Fibroblast of mammary gland (primary cell): Measurements from ENCODE around the gene SYDE2.

ENCODE experiments used
- DNase-seq: peaks from one replicate; pipeline ENCODE4 v3.0.0-alpha.2; 2010; ENCODE audit warnings: low read depth
- H3K4me3 ChIP-seq: 2 replicates; pipeline ENCODE4 v1.5.1; 2011; ENCODE audit warnings: low read depth, mild to moderate bottlenecking, low read length, moderate library complexity; ENCODE audit not compliant: control insufficient read depth
- TF ChIP-seq, protein P1 (sequence below): conservative IDR thresholded peaks from 2 replicates; pipeline ENCODE4 v1.5.1; 2011; ENCODE audit warnings: low read depth, low read length, inconsistent platforms; ENCODE audit not compliant: control insufficient read depth, insufficient read depth

The SYDE2 gene

DNA sequence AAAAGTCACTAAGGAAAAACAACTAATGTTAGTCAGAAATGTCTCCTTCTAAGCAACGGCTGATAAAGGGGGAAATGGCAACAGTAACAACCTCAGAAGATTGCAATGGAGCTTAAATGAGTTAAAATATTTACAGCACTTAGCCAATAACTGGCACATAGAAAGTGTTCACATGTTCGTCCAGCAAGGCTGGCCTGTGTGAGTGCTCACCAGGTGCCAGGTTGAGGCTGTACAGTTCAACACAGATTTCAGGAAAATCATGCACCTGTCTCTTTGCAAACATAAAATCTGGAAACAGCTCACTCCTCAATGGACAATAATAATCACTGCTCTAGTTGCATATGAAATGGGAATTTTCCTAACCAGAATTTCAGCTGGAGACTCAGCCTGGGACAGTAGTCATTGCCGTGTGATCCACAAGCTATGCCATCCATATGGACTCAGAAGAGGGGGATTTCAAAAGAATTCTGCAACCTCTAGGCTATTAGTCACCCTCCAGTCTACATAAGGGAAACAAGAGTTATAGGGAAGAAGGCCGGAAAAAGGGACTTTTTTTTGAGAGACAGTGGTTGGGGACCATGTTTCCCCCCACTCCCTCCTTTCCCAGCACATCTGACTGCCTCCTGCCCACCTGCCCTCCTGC, 68.6 kb downstream of the SYDE2 start:
- DNase-seq, result peak; percentile 11
- H3K4me3 ChIP-seq, result no peak overlapping the region
- TF ChIP-seq, protein P1, sequence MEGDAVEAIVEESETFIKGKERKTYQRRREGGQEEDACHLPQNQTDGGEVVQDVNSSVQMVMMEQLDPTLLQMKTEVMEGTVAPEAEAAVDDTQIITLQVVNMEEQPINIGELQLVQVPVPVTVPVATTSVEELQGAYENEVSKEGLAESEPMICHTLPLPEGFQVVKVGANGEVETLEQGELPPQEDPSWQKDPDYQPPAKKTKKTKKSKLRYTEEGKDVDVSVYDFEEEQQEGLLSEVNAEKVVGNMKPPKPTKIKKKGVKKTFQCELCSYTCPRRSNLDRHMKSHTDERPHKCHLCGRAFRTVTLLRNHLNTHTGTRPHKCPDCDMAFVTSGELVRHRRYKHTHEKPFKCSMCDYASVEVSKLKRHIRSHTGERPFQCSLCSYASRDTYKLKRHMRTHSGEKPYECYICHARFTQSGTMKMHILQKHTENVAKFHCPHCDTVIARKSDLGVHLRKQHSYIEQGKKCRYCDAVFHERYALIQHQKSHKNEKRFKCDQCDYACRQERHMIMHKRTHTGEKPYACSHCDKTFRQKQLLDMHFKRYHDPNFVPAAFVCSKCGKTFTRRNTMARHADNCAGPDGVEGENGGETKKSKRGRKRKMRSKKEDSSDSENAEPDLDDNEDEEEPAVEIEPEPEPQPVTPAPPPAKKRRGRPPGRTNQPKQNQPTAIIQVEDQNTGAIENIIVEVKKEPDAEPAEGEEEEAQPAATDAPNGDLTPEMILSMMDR, result no peak

DNA sequence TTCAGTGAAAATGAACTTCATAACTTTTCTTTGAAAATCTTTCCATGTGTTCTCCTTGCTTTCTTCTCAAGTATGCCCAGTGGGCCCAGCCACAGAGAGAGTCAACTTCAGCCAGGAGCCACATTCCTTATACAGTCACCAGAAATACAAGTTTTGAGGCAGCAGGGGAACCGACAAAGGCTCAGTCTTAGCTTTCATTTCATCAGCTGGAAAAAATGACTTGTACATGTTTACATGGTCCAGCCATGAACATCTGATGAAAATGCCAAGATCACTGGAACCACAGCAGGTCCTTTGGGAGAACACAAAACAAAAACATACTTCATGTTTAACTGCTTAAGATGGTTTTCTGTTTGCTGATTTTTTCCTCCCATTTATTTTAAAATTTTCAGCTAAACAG, 72.5 kb downstream of the SYDE2 start:
- DNase-seq, result peak; percentile 24
- no peak overlapping the region for H3K4me3 ChIP-seq
- TF ChIP-seq, protein P1, result no peak

DNA sequence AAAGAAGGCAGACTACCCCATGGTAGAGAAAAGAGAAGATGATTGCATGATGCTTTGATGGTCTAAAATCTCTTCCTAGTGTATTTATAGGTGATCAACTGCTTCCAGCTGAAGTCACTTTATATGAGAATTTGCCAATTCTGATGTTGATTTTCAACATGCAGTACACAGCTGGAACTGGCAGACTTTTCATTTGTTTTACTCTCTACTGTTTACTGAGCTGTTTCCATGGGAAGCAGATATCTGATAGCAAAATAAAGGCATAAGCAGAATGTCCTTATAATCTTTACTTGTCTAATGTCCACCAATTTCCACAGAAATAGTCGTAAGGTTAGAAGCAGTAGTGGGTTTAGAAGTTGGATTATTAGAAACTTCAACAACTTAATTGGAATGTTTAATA, 74.9 kb downstream of the SYDE2 start:
- DNase-seq, result no peak
- TF ChIP-seq, protein P1, result no peak
- H3K4me3 ChIP-seq, result no peak overlapping the region

DNA sequence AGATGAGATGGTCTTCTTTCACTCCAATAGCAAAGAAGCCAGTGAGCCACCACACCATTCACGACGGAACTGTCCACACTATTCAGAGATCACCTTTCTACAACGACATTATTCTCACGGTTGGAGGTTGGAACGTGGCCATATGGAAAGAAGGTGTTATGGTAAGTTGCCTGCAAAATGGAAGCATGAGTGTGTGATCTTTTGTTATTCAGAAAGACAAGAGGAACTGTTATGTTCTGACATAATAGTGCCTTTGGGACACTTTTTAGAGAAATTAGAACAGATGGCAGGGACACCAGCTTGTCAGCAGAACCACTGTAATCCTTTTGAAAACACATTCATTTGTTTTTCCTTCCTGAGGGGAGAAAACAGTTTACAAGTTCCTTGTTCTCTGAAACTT, 76.7 kb downstream of the SYDE2 start:
- DNase-seq, result no peak
- no peak overlapping the region for H3K4me3 ChIP-seq
- TF ChIP-seq, protein P1, result no peak

DNA sequence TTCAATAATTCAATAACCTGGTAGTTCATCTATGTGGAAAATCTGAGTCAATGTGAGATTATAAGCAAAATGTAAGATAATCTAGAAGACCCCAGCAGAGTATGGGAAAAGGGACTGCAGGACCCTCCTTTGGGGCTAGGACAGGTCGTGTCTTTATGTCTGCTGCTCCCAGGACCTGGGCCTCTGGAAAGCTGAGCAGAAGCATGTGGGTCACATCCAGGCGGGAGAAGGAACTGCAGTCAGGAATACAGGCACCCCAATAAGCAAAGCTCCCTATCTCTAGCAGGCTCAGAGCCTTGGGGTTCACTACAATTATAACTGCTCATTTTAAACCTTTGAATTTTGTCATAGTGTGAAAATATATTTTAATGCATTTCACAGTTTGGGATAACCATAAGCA, 78.6 kb downstream of the SYDE2 start:
- no peak overlapping the region for H3K4me3 ChIP-seq
- TF ChIP-seq, protein P1, result no peak
- no peak for DNase-seq

DNA sequence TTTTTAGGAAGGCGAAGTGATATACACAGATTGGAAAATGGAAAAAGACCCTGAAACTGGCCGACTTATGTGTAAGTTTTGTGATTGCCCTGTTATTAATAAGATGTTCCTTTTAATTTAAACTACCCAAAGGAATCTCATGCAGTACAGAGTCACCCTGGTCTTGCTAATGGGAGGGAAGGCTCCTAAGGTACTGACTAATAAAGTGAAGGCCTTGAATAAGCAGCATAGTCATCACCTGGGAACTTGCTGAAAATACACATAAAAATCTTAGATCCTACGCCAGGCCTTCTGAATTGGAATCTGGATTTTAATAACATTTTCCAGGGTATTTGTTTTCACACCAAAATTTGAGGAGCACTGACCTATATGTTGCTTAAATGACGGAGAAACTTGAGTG, 79.1 kb downstream of the SYDE2 start:
- TF ChIP-seq, protein P1, result no peak
- DNase-seq, result peak; percentile 1
- no peak overlapping the region for H3K4me3 ChIP-seq

DNA sequence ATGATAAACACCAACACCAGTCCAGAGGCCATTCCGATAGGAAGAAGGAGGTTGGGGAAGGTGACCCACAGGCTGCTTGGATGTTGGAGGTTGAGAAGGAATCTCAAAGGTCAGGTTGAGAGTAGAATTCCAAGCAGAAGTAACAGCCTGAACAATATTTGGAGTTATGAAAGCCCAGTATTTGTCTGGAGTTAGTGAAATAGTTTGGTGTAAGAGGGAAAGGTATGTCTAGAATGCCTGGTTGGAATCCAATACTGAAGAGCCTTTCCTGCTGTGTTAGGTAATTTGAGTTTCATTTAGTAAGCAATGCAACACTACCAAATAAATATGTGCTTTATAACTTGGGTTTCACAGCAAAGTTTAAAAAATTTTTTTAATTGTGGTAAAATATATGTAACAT, 82.1 kb downstream of the SYDE2 start:
- TF ChIP-seq, protein P1, result no peak
- DNase-seq, result no peak
- no peak overlapping the region for H3K4me3 ChIP-seq
